ENCODE data around the gene LRRC3. TPM values are rescaled to one million over a fixed set of nuclear protein-coding genes. Genes with fewer than 3 reads are reported as not detected.

LRRC3 gene
- total RNA-seq, 3 donors from 2014 or later, result 1.6 to 6.4 (median 2.0) TPM

GRCh38 chr21:44487831-44488230 is 32.5 kb downstream of the LRRC3 start:
- peaks cover 0 to 13% of the 10 kb centered on the region in 2 donors for H3K27me3 ChIP-seq
- H3K4me1 ChIP-seq, result no peaks in the 10 kb centered on the region
- H3K4me3 ChIP-seq, result no peak overlapping the region
- H3K9me3 ChIP-seq, result peaks cover 8 to 13% of the 10 kb centered on the region in 2 donors
- TF ChIP-seq POLR2A (IDR thresholded peaks at IDR 0.05) (no peak), POLR2AphosphoS5 (IDR thresholded peaks at IDR 0.05) (no peak), CTCF (IDR thresholded peaks at IDR 0.05) (no peak)
- H3K36me3 ChIP-seq, result no peaks in the 10 kb centered on the region
- H3K27ac ChIP-seq, result no peak overlapping the region
- DNase-seq (ENCODE audit: low spot score in 2 of 2), result no peak
- intact Hi-C loops (cut with DNase I; ENCODE audit: low total_unique reads), result no loop called here

GRCh38 chr21:44489962-44490361 is 34.7 kb downstream of the LRRC3 start:
- DNase-seq (ENCODE audit: low spot score in 2 of 2), result no peak
- Histone ChIP-seq H3K27me3 (peaks cover 0 to 7% of the 10 kb centered on the region in 2 donors), H3K36me3 (no peaks in the 10 kb centered on the region), H3K4me3 (no peak overlapping the region), H3K9me3 (peaks cover 14 to 20% of the 10 kb centered on the region in 2 donors), H3K4me1 (no peaks in the 10 kb centered on the region), H3K27ac (no peak overlapping the region)
- TF ChIP-seq POLR2A (IDR thresholded peaks at IDR 0.05) (no peak), CTCF (IDR thresholded peaks at IDR 0.05) (no peak), POLR2AphosphoS5 (IDR thresholded peaks at IDR 0.05) (no peak)
- intact Hi-C loops (cut with DNase I; ENCODE audit: low total_unique reads), result no loop called here

GRCh38 chr21:44490405-44490804 is 35.1 kb downstream of the LRRC3 start:
- Histone ChIP-seq H3K4me1 (no peaks in the 10 kb centered on the region), H3K27me3 (peaks cover 0 to 2% of the 10 kb centered on the region in 2 donors), H3K36me3 (no peaks in the 10 kb centered on the region), H3K4me3 (no peak overlapping the region), H3K27ac (no peak overlapping the region), H3K9me3 (peaks cover 14 to 20% of the 10 kb centered on the region in 2 donors)
- no peak for DNase-seq (ENCODE audit: low spot score in 2 of 2)
- intact Hi-C loops (cut with DNase I; ENCODE audit: low total_unique reads), result no loop called here
- TF ChIP-seq POLR2AphosphoS5 (IDR thresholded peaks at IDR 0.05), result no peak
- no peak for TF ChIP-seq CTCF (IDR thresholded peaks at IDR 0.05)
- TF ChIP-seq POLR2A (IDR thresholded peaks at IDR 0.05), result no peak

GRCh38 chr21:44490816-44491215 is 35.5 kb downstream of the LRRC3 start:
- Histone ChIP-seq H3K27ac (no peak overlapping the region), H3K4me3 (no peak overlapping the region), H3K9me3 (peaks cover 14 to 20% of the 10 kb centered on the region in 2 donors), H3K4me1 (no peaks in the 10 kb centered on the region), H3K27me3 (no peaks in the 10 kb centered on the region), H3K36me3 (no peaks in the 10 kb centered on the region)
- intact Hi-C loops (cut with DNase I; ENCODE audit: low total_unique reads), result no loop called here
- no peak for DNase-seq (ENCODE audit: low spot score in 2 of 2)
- TF ChIP-seq POLR2A (IDR thresholded peaks at IDR 0.05) (no peak), CTCF (IDR thresholded peaks at IDR 0.05) (no peak), POLR2AphosphoS5 (IDR thresholded peaks at IDR 0.05) (no peak)

- intact Hi-C loops (cut with DNase I; ENCODE audit: low total_unique reads), result no loop called here
- TF ChIP-seq POLR2A (IDR thresholded peaks at IDR 0.05) (no peak), CTCF (IDR thresholded peaks at IDR 0.05) (no peak), POLR2AphosphoS5 (IDR thresholded peaks at IDR 0.05) (no peak)
- Histone ChIP-seq H3K4me1 (peaks cover 0 to 6% of the 10 kb centered on the region in 2 donors), H3K27ac (no peak overlapping the region), H3K4me3 (no peak overlapping the region), H3K36me3 (no peaks in the 10 kb centered on the region), H3K27me3 (no peaks in the 10 kb centered on the region), H3K9me3 (peaks cover 14 to 19% of the 10 kb centered on the region in 2 donors)
- no peak for DNase-seq (ENCODE audit: low spot score in 2 of 2)
These were observed 37.5 kb downstream of the LRRC3 start for GRCh38 chr21:44492567-44493385.

Data from breast epithelium (tissue), 4 donors.